H1 (cell line): ENCODE data around the gene NID1. TPM values are rescaled to one million over a fixed set of nuclear protein-coding genes. Genes with fewer than 3 reads are reported as not detected.

ENCODE experiments used
- CTCF ChIA-PET: fragments of 300-600 bp; sonication (Branson Sonifier 250); formaldehyde crosslinking; loops from one replicate; lab custom pipeline; 2021; ENCODE audit not compliant: partially characterized antibody; lab: Charles Lee
- POLR2A ChIA-PET: fragments of 300-600 bp; sonication (Branson Sonifier 250); formaldehyde crosslinking; loops from one replicate; lab custom pipeline; 2021; ENCODE audit warnings: inconsistent platforms; ENCODE audit not compliant: partially characterized antibody; lab: Charles Lee
- DNase-seq, 2 experiments: peaks; one replicate each; pipeline versions ENCODE4 v3.0.0 to v3.0.0-alpha.2; 2010 to 2022; ENCODE audit warnings: low spot score in 2 of 2, low read depth in 1 of 2, mixed read lengths in 1 of 2
- FAIRE-seq: peaks from 2 replicates; lab custom pipeline; 2011; peaks lifted over from hg19 to GRCh38; lab: Jason Lieb, UNC
- H2AFZ ChIP-seq: 2 replicates; pipeline ENCODE4 v1.8.1; 2012; ENCODE audit warnings: low read length, inconsistent platforms
- H2AK5ac ChIP-seq: 2 replicates; pipeline ENCODE4 v1.6.1; 2013; ENCODE audit warnings: low read depth, low read length
- H2BK120ac ChIP-seq: replicated peaks from 2 replicates; pipeline ENCODE3; 2013; ENCODE audit warnings: low read depth, low read length, inconsistent platforms
- H2BK12ac ChIP-seq: 2 replicates; pipeline ENCODE4 v1.6.1; 2013; ENCODE audit warnings: low read depth, low read length
- H2BK15ac ChIP-seq: 2 replicates; pipeline ENCODE4 v1.6.1; 2013; ENCODE audit warnings: low read length
- H2BK20ac ChIP-seq: 2 replicates; pipeline ENCODE4 v1.6.1; 2013; ENCODE audit warnings: low read length
- H2BK5ac ChIP-seq: 2 replicates; pipeline ENCODE4 v1.6.1; 2013; ENCODE audit warnings: low read depth, low read length
- H3K14ac ChIP-seq: 2 replicates; pipeline ENCODE4 v1.6.1; 2013; ENCODE audit warnings: inconsistent platforms; ENCODE audit not compliant: insufficient read length
- H3K18ac ChIP-seq: 2 replicates; pipeline ENCODE4 v1.6.1; 2013; ENCODE audit warnings: low read length; ENCODE audit errors: extremely low read depth
- H3K23ac ChIP-seq: 2 replicates; pipeline ENCODE4 v1.6.1; 2013; ENCODE audit warnings: inconsistent platforms; ENCODE audit not compliant: insufficient read length
- H3K23me2 ChIP-seq: 2 replicates; pipeline ENCODE4 v1.6.1; 2013; ENCODE audit warnings: low read depth, low read length
- H3K27ac ChIP-seq: 2 replicates; pipeline ENCODE4 v1.6.1; 2011; ENCODE audit warnings: low read depth, low read length, inconsistent platforms
- H3K27me3 ChIP-seq, 4 experiments: replicated peaks in 1 of 4; 1 replicate in 1 of 4; 2 replicates in 3 of 4; pipeline versions ENCODE4 v1.6.1 to v1.8.1; 2011 to 2013; ENCODE audit warnings: low read length in 3 of 4, mild to moderate bottlenecking in 3 of 4, inconsistent platforms in 2 of 4, mixed read lengths in 2 of 4, moderate library complexity in 1 of 4; ENCODE audit not compliant: control insufficient read depth in 3 of 4, insufficient read depth in 3 of 4; ENCODE audit errors: extremely low read depth in 1 of 4
- H3K36me3 ChIP-seq, 4 experiments: 2 replicates each; pipeline versions ENCODE4 v1.6.1 to v1.8.1; 2011 to 2013; ENCODE audit warnings: mild to moderate bottlenecking in 4 of 4, low read length in 3 of 4, moderate library complexity in 2 of 4, control low read depth in 1 of 4, inconsistent platforms in 1 of 4; ENCODE audit not compliant: insufficient read depth in 4 of 4, control insufficient read depth in 2 of 4
- H3K4ac ChIP-seq: replicated peaks from 2 replicates; pipeline ENCODE3; 2013; ENCODE audit warnings: low read length, low read depth, mixed read lengths, inconsistent platforms; ENCODE audit not compliant: insufficient read length
- H3K4me1 ChIP-seq, 4 experiments: replicated peaks in 1 of 4; 1 replicate in 1 of 4; 2 replicates in 3 of 4; pipeline versions ENCODE4 v1.6.1 to v1.8.1; 2011 to 2013; ENCODE audit warnings: low read length in 3 of 4, inconsistent platforms in 2 of 4, mixed read lengths in 1 of 4; ENCODE audit not compliant: insufficient read depth in 4 of 4, control insufficient read depth in 3 of 4
- H3K4me2 ChIP-seq, 2 experiments: 2 replicates each; pipeline versions ENCODE4 v1.6.1 to v1.8.1; 2011 to 2013; ENCODE audit warnings: low read depth in 2 of 2, low read length in 2 of 2, control low read depth in 1 of 2, inconsistent platforms in 1 of 2, mild to moderate bottlenecking in 1 of 2; ENCODE audit not compliant: insufficient read depth in 1 of 2
- H3K4me3 ChIP-seq, 4 experiments: fragments of 200-600, 300-600 bp in 1 of 4; sonication (generic), shearing (Covaris generic), sonication (Bioruptor Twin) in 1 of 4; 2 replicates each; pipeline versions ENCODE4 v1.5.1 to v1.8.1; 2011 to 2016; ENCODE audit warnings: low read length in 4 of 4, low read depth in 3 of 4, control low read depth in 2 of 4, inconsistent platforms in 2 of 4, mild to moderate bottlenecking in 2 of 4, mixed read lengths in 1 of 4, moderate library complexity in 1 of 4; ENCODE audit not compliant: insufficient read depth in 2 of 4; ENCODE audit errors: extremely low read depth in 1 of 4
- H3K56ac ChIP-seq: replicated peaks from 2 replicates; pipeline ENCODE3; 2013; ENCODE audit warnings: low read depth, mild to moderate bottlenecking, mixed read lengths, low read length, inconsistent platforms; ENCODE audit not compliant: insufficient read length
- H3K79me1 ChIP-seq: 2 replicates; pipeline ENCODE4 v1.6.1; 2013; ENCODE audit warnings: low read depth, low read length, control low read depth
- H3K79me2 ChIP-seq, 2 experiments: 2 replicates each; pipeline versions ENCODE4 v1.6.1 to v1.8.1; 2012 to 2013; ENCODE audit warnings: low read length in 2 of 2, mild to moderate bottlenecking in 2 of 2, inconsistent platforms in 1 of 2; ENCODE audit not compliant: insufficient read depth in 2 of 2, control insufficient read depth in 1 of 2
- H3K9ac ChIP-seq, 4 experiments: replicated peaks in 1 of 4; 1 replicate in 1 of 4; 2 replicates in 3 of 4; pipeline versions ENCODE4 v1.6.1 to v1.8.1; 2011 to 2013; ENCODE audit warnings: low read depth in 3 of 4, low read length in 3 of 4, control low read depth in 2 of 4, mild to moderate bottlenecking in 2 of 4, moderate library complexity in 2 of 4, inconsistent platforms in 1 of 4; ENCODE audit errors: extremely low read depth in 1 of 4
- H3K9me3 ChIP-seq, 2 experiments: 2 replicates each; pipeline versions ENCODE4 v1.6.1 to v1.8.1; 2012 to 2013; ENCODE audit warnings: mild to moderate bottlenecking in 2 of 2, moderate library complexity in 2 of 2, control low read depth in 1 of 2, inconsistent platforms in 1 of 2, low read depth in 1 of 2, low read length in 1 of 2, mixed read lengths in 1 of 2; ENCODE audit not compliant: insufficient read depth in 2 of 2
- H4K20me1 ChIP-seq, 2 experiments: replicated peaks in 1 of 2; 2 replicates each; pipeline versions ENCODE3 to v1.8.1; 2011 to 2013; ENCODE audit warnings: inconsistent platforms in 2 of 2, low read length in 2 of 2, mild to moderate bottlenecking in 1 of 2; ENCODE audit not compliant: insufficient read depth in 2 of 2, control insufficient read depth in 1 of 2
- H4K5ac ChIP-seq: 2 replicates; pipeline ENCODE4 v1.6.1; 2013; ENCODE audit warnings: low read length, low read depth, mixed read lengths, inconsistent platforms; ENCODE audit not compliant: insufficient read length
- H4K8ac ChIP-seq: 2 replicates; pipeline ENCODE4 v1.8.0; 2013; ENCODE audit warnings: mild to moderate bottlenecking, moderate library complexity, low read length, inconsistent platforms; ENCODE audit not compliant: insufficient read depth; ENCODE audit errors: extremely low read depth
- H4K91ac ChIP-seq: replicated peaks from 2 replicates; pipeline ENCODE3; 2013; ENCODE audit warnings: low read length, mixed read lengths, inconsistent platforms; ENCODE audit not compliant: insufficient read length
- BCL11A ChIP-seq, 2 experiments: IDR thresholded peaks; one replicate each; pipeline ENCODE4 v1.6.1; 2011; ENCODE audit warnings: low read depth in 2 of 2, low read length in 2 of 2, mild to moderate bottlenecking in 2 of 2
- CBX5 ChIP-seq: fragments of 300-800, 300-1000 bp; sonication (generic); IDR thresholded peaks from 2 replicates; pipeline ENCODE4 v1.7.1; 2016; ENCODE audit warnings: antibody characterized with exemption, low read length, low read depth
- GABPA ChIP-seq: IDR thresholded peaks from 2 replicates; pipeline ENCODE4 v1.6.1; 2011; ENCODE audit warnings: mild to moderate bottlenecking, low read length, moderate library complexity, borderline replicate concordance; ENCODE audit not compliant: insufficient read depth
- KDM1A ChIP-seq: fragments of 200-600, 300-600 bp; sonication (generic); IDR thresholded peaks from 2 replicates; pipeline ENCODE4 v1.7.1; 2016; ENCODE audit warnings: mild to moderate bottlenecking, low read length, borderline replicate concordance
- MAX ChIP-seq: IDR thresholded peaks from 2 replicates; pipeline ENCODE4 v1.6.1; 2012; ENCODE audit warnings: inconsistent platforms
- POLR2A ChIP-seq, 2 experiments: IDR thresholded peaks; 1 replicate in 1 of 2; 2 replicates in 1 of 2; pipeline ENCODE4 v1.6.1; 2011; ENCODE audit warnings: low read depth in 2 of 2, low read length in 2 of 2, mild to moderate bottlenecking in 2 of 2; ENCODE audit errors: control extremely low read depth in 1 of 2
- RAD21 ChIP-seq, 2 experiments: IDR thresholded peaks in 1 of 2; conservative IDR thresholded peaks in 1 of 2; 2 replicates each; pipeline ENCODE4 v1.6.1; 2011; ENCODE audit warnings: low read depth in 2 of 2, low read length in 2 of 2, improper control_type of control experiment in 1 of 2, inconsistent platforms in 1 of 2, mild to moderate bottlenecking in 1 of 2, moderate library complexity in 1 of 2
- RNF2 ChIP-seq: fragments of 200-900, 300-1000 bp; sonication (generic); IDR thresholded peaks from 2 replicates; pipeline ENCODE4 v1.7.1; 2016; ENCODE audit warnings: borderline replicate concordance, low read depth, mild to moderate bottlenecking, antibody characterized with exemption, low read length; ENCODE audit not compliant: poor library complexity, severe bottlenecking; ENCODE audit errors: missing control alignments
- RXRA ChIP-seq: IDR thresholded peaks from 2 replicates; pipeline ENCODE4 v1.6.1; 2011; ENCODE audit warnings: low read depth, mild to moderate bottlenecking, low read length, moderate library complexity; ENCODE audit not compliant: insufficient read depth
- SIN3A ChIP-seq, 2 experiments: IDR thresholded peaks in 1 of 2; conservative IDR thresholded peaks in 1 of 2; 2 replicates each; pipeline ENCODE4 v1.6.1; 2011 to 2012; ENCODE audit warnings: low read length in 2 of 2, improper control_type of control experiment in 1 of 2, low read depth in 1 of 2, mild to moderate bottlenecking in 1 of 2
- SUZ12 ChIP-seq: fragments of 200-600 bp; sonication (generic); IDR thresholded peaks from 2 replicates; pipeline ENCODE4 v1.6.1; 2012; ENCODE audit warnings: mild to moderate bottlenecking, inconsistent platforms, low read length, moderate library complexity, mixed read lengths
- TBP ChIP-seq: IDR thresholded peaks from 2 replicates; pipeline ENCODE4 v1.6.1; 2011; ENCODE audit warnings: low read depth, low read length, improper control_type of control experiment
- TCF12 ChIP-seq: IDR thresholded peaks from 2 replicates; pipeline ENCODE4 v1.6.1; 2011; ENCODE audit warnings: low read depth, mild to moderate bottlenecking, low read length
- TEAD4 ChIP-seq: IDR thresholded peaks from 2 replicates; pipeline ENCODE4 v1.6.1; 2012; ENCODE audit warnings: low read depth, low read length, inconsistent platforms, mixed read lengths
- WGBS, 2 experiments: shearing (Covaris generic) in 1 of 2; methylation state at CpG; one replicate each; pipeline versions ENCODE4 v1.1.6 to v1.1.7; 2013 to 2015; ENCODE audit warnings: low lambda C conversion rate in 2 of 2, mixed read lengths in 2 of 2, inconsistent platforms in 1 of 2, low coverage in 1 of 2, missing lambda C conversion rate in 1 of 2; ENCODE audit not compliant: insufficient replicate concordance in 2 of 2, insufficient coverage in 1 of 2, insufficient read length in 1 of 2; ENCODE audit errors: extremely low coverage in 1 of 2, missing lambda C conversion rate in 1 of 2; 5-methylcytosine and 5-hydroxymethylcytosine counted together
- polyA plus RNA-seq, 7 experiments: library from polyadenylated mRNA; depleted of rRNA in 3 of 7; stranded (reverse) in 5 of 7; unstranded in 2 of 7; fragments of >200 nt in 5 of 7; fragments of 200-250 nt in 2 of 7; gene quantifications; 1 replicate in 5 of 7; 2 replicates in 1 of 7; 4 replicates in 1 of 7; pipeline versions ENCODE4 v1.2.1 to v1.2.3, GENCODE V29; 2011 to 2013; ENCODE audit warnings: missing spikeins in 2 of 7, mixed read lengths in 2 of 7
- total RNA-seq: library from RNA; stranded (reverse); fragmentation: NEBNext Ultra II Directional; extraction: Animal tissue kit (Norgen Biotek cat#: 25700); gene quantifications from 2 replicates; pipeline ENCODE4 v1.2.1, GENCODE V29; 2021

Gene NID1
- total and polyA plus RNA-seq, 2 of the 8 experiments (the other 6 are each of a cell fraction or from before 2014, with no cell fraction given), result 20.9 to 25.4 TPM

- no peaks in the 10 kb centered on the region for H3K9me3 ChIP-seq
- H3K23me2 ChIP-seq, result no peaks in the 10 kb centered on the region
- H3K79me1 ChIP-seq, result no peaks in the 10 kb centered on the region
- ChIA-PET CTCF (no interaction called here), POLR2A (no interaction called here)
- no peak overlapping the region for H2BK15ac ChIP-seq
- no peak overlapping the region for H3K14ac ChIP-seq
- FAIRE-seq, result no peak
- 83% methylated on average over 5 of the region's 5 CpGs; no CpG with 5 or more reads in 1 of the 2 experiments for WGBS, 2 experiments
- H3K9ac ChIP-seq, result no peak overlapping the region
- H2BK5ac ChIP-seq, result no peak overlapping the region
- no peaks in the 10 kb centered on the region for H3K27me3 ChIP-seq
- no peak overlapping the region for H3K4ac ChIP-seq
- no peak overlapping the region for H4K8ac ChIP-seq
- no peak overlapping the region for H2AFZ ChIP-seq
- no peaks in the 10 kb centered on the region for H3K79me2 ChIP-seq
- no peak overlapping the region for H3K18ac ChIP-seq
- no peak overlapping the region for H3K4me3 ChIP-seq
- H2AK5ac ChIP-seq, result no peak overlapping the region
- H4K20me1 ChIP-seq, result no peaks in the 10 kb centered on the region
- H4K91ac ChIP-seq, result no peak overlapping the region
- no peak overlapping the region for H3K56ac ChIP-seq
- H2BK12ac ChIP-seq, result no peak overlapping the region
- no peaks in the 10 kb centered on the region for H3K36me3 ChIP-seq
- H4K5ac ChIP-seq, result no peak overlapping the region
- H2BK20ac ChIP-seq, result no peak overlapping the region
- no peak overlapping the region for H2BK120ac ChIP-seq
- no peak overlapping the region for H3K23ac ChIP-seq
- no peak overlapping the region for H3K27ac ChIP-seq
- H3K4me2 ChIP-seq, result no peak overlapping the region
- no peak for DNase-seq
- 0 out of 7 replicates have a peak, but pooled peaks cover 0 to 2% (median 0%) of the 10 kb centered on the region in 4 experiments for H3K4me1 ChIP-seq
- TF ChIP-seq CBX5 (no peak), TEAD4 (no peak), MAX (no peak), POLR2A (IDR thresholded peaks at IDR 0.05; ENCODE audit: control extremely low read depth in 1 of 2, low read depth in 2 of 2, low read length in 2 of 2) (no peak), TBP (no peak), RNF2 (no peak), SIN3A (conservative IDR thresholded peaks at IDR 0.05 in 1 of 2, IDR thresholded peaks at IDR 0.05 in 1 of 2; ENCODE audit: low read depth in 1 of 2, low read length in 2 of 2) (no peak), TCF12 (no peak), RXRA (no peak), RAD21 (IDR thresholded peaks at IDR 0.05 in 1 of 2, conservative IDR thresholded peaks at IDR 0.05 in 1 of 2; ENCODE audit: low read depth in 2 of 2, low read length in 2 of 2) (no peak), GABPA (no peak), KDM1A (no peak), SUZ12 (no peak), BCL11A (IDR thresholded peaks at IDR 0.05; ENCODE audit: low read depth in 2 of 2, low read length in 2 of 2) (no peak)
Observed at GRCh38 chr1:235997049-235997448, 67.8 kb downstream of the NID1 start.
